IMR-90 (cell line): ENCODE measurements around the gene ANKRD44. TPM values are rescaled to one million over a fixed set of nuclear protein-coding genes. Genes with fewer than 3 reads are reported as not detected.

Experiments
- ATAC-seq: fragments of 200-7000 bp; cut with Tn5 transposase; 2 replicates; pipeline ENCODE4 v1.9.1; 2020; ENCODE audit warnings: low read depth, mild to moderate bottlenecking, moderate library complexity
- BruUV-seq: library from RNA; stranded (reverse); fragments of 400-500 nt; replicated peaks from 2 replicates; lab custom pipeline; 2021; lab: Mats Ljungman, UMichigan
- CTCF ChIA-PET: fragments of 300-600 bp; formaldehyde crosslinking; extraction: SDS; loops from one replicate; lab custom pipeline; 2021; ENCODE audit warnings: antibody characterized with exemption; lab: Yijun Ruan, JAX
- POLR2A ChIA-PET: fragments of 300-600 bp; sonication (Branson Sonifier 250); formaldehyde crosslinking; loops from one replicate; lab custom pipeline; 2022; ENCODE audit warnings: antibody characterized with exemption; ENCODE audit not compliant: unreplicated experiment; lab: Charles Lee
- DNase-seq: peaks from one replicate; pipeline ENCODE4 v3.0.0; 2013
- H2AFZ ChIP-seq: replicated peaks from 2 replicates; pipeline ENCODE3; 2013; ENCODE audit warnings: low read length, mild to moderate bottlenecking; ENCODE audit not compliant: poor library complexity
- H2AK5ac ChIP-seq: 2 replicates; pipeline ENCODE4 v1.6.1; 2013; ENCODE audit warnings: low read depth, low read length, inconsistent platforms
- H2AK9ac ChIP-seq: replicated peaks from 2 replicates; pipeline ENCODE3; 2013; ENCODE audit warnings: mild to moderate bottlenecking, low read depth, low read length, moderate library complexity; ENCODE audit not compliant: poor library complexity
- H2BK120ac ChIP-seq: 2 replicates; pipeline ENCODE4 v1.6.1; 2013; ENCODE audit warnings: low read depth, low read length, inconsistent platforms
- H2BK15ac ChIP-seq: 3 replicates; pipeline ENCODE4 v1.6.1; 2013; ENCODE audit warnings: low read depth, low read length, inconsistent platforms
- H2BK20ac ChIP-seq: 2 replicates; pipeline ENCODE4 v1.6.1; 2013; ENCODE audit warnings: low read depth, mild to moderate bottlenecking, inconsistent platforms, low read length, moderate library complexity
- H2BK5ac ChIP-seq: 2 replicates; pipeline ENCODE4 v1.6.1; 2013; ENCODE audit warnings: mild to moderate bottlenecking, low read depth, low read length, inconsistent platforms; ENCODE audit not compliant: poor library complexity, severe bottlenecking
- H3K14ac ChIP-seq: replicated peaks from 2 replicates; pipeline ENCODE4 v1.6.1; 2013; ENCODE audit warnings: low read depth, low read length, inconsistent platforms
- H3K18ac ChIP-seq: 2 replicates; pipeline ENCODE4 v1.6.1; 2013; ENCODE audit warnings: low read depth, low read length, control low read depth
- H3K23ac ChIP-seq: 2 replicates; pipeline ENCODE4 v1.6.1; 2013; ENCODE audit warnings: low read depth, low read length, inconsistent platforms
- H3K27ac ChIP-seq: 2 replicates; pipeline ENCODE4 v1.5.1; 2013; ENCODE audit warnings: mild to moderate bottlenecking, control low read depth, low read length; ENCODE audit not compliant: insufficient read depth
- H3K27me3 ChIP-seq: 2 replicates; pipeline ENCODE4 v1.6.1; 2013; ENCODE audit warnings: low read length; ENCODE audit not compliant: control insufficient read depth, insufficient read depth
- H3K36me3 ChIP-seq: 2 replicates; pipeline ENCODE4 v1.6.1; 2013; ENCODE audit warnings: low read length, mixed read lengths; ENCODE audit not compliant: control insufficient read depth, insufficient read depth
- H3K4ac ChIP-seq: 2 replicates; pipeline ENCODE4 v1.6.1; 2013; ENCODE audit warnings: low read depth, low read length, inconsistent platforms
- H3K4me1 ChIP-seq: 2 replicates; pipeline ENCODE4 v1.6.1; 2013; ENCODE audit warnings: low read length, mixed read lengths; ENCODE audit not compliant: control insufficient read depth, insufficient read depth
- H3K4me2 ChIP-seq: 2 replicates; pipeline ENCODE4 v1.6.1; 2013; ENCODE audit warnings: low read depth, mild to moderate bottlenecking, control low read depth, low read length, moderate library complexity
- H3K4me3 ChIP-seq: 2 replicates; pipeline ENCODE4 v1.5.1; 2013; ENCODE audit warnings: low read depth, mild to moderate bottlenecking, control low read depth, low read length, moderate library complexity; ENCODE audit not compliant: insufficient read depth
- H3K56ac ChIP-seq: 2 replicates; pipeline ENCODE4 v1.6.1; 2013; ENCODE audit warnings: low read length, inconsistent platforms; ENCODE audit not compliant: insufficient read depth; ENCODE audit errors: extremely low read depth
- H3K79me1 ChIP-seq, 2 experiments: 2 replicates each; pipeline ENCODE4 v1.6.1; 2013; ENCODE audit warnings: low read length in 2 of 2, inconsistent platforms in 1 of 2, low read depth in 1 of 2
- H3K9ac ChIP-seq: 2 replicates; pipeline ENCODE4 v1.6.1; 2013; ENCODE audit warnings: low read depth, low read length, control low read depth
- H3K9me1 ChIP-seq: 2 replicates; pipeline ENCODE4 v1.6.1; 2013; ENCODE audit warnings: low read length, inconsistent platforms; ENCODE audit not compliant: insufficient read depth
- H3K9me3 ChIP-seq: 2 replicates; pipeline ENCODE4 v1.6.1; 2013; ENCODE audit warnings: low read length; ENCODE audit not compliant: control insufficient read depth, insufficient read depth
- H4K20me1 ChIP-seq: 2 replicates; pipeline ENCODE4 v1.6.1; 2013; ENCODE audit warnings: low read length, inconsistent platforms; ENCODE audit not compliant: insufficient read depth
- H4K5ac ChIP-seq: 2 replicates; pipeline ENCODE4 v1.6.1; 2013; ENCODE audit warnings: mild to moderate bottlenecking, low read depth, low read length, control low read depth
- H4K8ac ChIP-seq, 2 experiments: 2 replicates each; pipeline ENCODE4 v1.6.1; 2013; ENCODE audit warnings: low read depth in 2 of 2, low read length in 2 of 2, control low read depth in 1 of 2, inconsistent platforms in 1 of 2
- H4K91ac ChIP-seq: 2 replicates; pipeline ENCODE4 v1.6.1; 2013; ENCODE audit warnings: low read depth, low read length, inconsistent platforms; ENCODE audit not compliant: insufficient read depth
- MXI1 ChIP-seq: IDR thresholded peaks from 2 replicates; pipeline ENCODE4 v1.6.1; 2012; ENCODE audit warnings: low read depth, mild to moderate bottlenecking, low read length, moderate library complexity, borderline replicate concordance
- NFE2L2 ChIP-seq: fragments of 150-350 bp; IDR thresholded peaks from 2 replicates; pipeline ENCODE4 v1.6.1; 2016; ENCODE audit warnings: low read depth, mild to moderate bottlenecking, low read length
- RCOR1 ChIP-seq: IDR thresholded peaks from 2 replicates; pipeline ENCODE4 v1.6.1; 2012; ENCODE audit warnings: mild to moderate bottlenecking, low read length, improper control_type of control experiment; ENCODE audit not compliant: insufficient replicate concordance
- SMC3 ChIP-seq: fragments of 150-350 bp; IDR thresholded peaks from 2 replicates; pipeline ENCODE4 v1.6.1; 2016; ENCODE audit warnings: low read depth, mild to moderate bottlenecking, antibody characterized with exemption, low read length, moderate library complexity
- WGBS, 2 experiments: methylation state at CpG; one replicate each; pipeline versions ENCODE4 v1.1.5 to v1.1.7; 2013; ENCODE audit warnings: missing lambda C conversion rate in 2 of 2; ENCODE audit not compliant: insufficient read length in 1 of 2; ENCODE audit errors: extremely low coverage in 2 of 2; 5-methylcytosine and 5-hydroxymethylcytosine counted together
- dilution Hi-C: fragments of 300-500 bp; cut with HindIII; formaldehyde crosslinking; loops from one replicate; pipeline ENCODE4 v1.14.3; 2018; ENCODE audit warnings: low sequenced_read_pairs; ENCODE audit not compliant: unreplicated experiment
- in situ Hi-C: fragments of 300-500 bp; cut with MboI; formaldehyde crosslinking; loops from 3 replicates; pipeline ENCODE4 v1.14.3; 2019; ENCODE audit warnings: low sequenced_read_pairs, inconsistent platforms, mixed read lengths
- intact Hi-C: fragments of 100-400 bp; cut with micrococcal nuclease; formaldehyde crosslinking; loops from 2 replicates; pipeline ENCODE4 v1.10.0; 2022
- polyA plus RNA-seq, 3 experiments: library from polyadenylated mRNA; depleted of rRNA; stranded (reverse); fragments of >200 nt; gene quantifications; 2 replicates each; pipeline ENCODE4 v1.2.3, GENCODE V29; 2012; ENCODE audit warnings: low replicate concordance in 1 of 3
- total RNA-seq: library from RNA; depleted of rRNA; stranded (reverse); fragments of >200 nt; gene quantifications from 2 replicates; pipeline ENCODE4 v1.2.3, GENCODE V29; 2012

ANKRD44 gene
- total and polyA plus RNA-seq, 2 of the 4 experiments (the other 2 are of a cell fraction), result 5.2 to 15.6 TPM

DNA sequence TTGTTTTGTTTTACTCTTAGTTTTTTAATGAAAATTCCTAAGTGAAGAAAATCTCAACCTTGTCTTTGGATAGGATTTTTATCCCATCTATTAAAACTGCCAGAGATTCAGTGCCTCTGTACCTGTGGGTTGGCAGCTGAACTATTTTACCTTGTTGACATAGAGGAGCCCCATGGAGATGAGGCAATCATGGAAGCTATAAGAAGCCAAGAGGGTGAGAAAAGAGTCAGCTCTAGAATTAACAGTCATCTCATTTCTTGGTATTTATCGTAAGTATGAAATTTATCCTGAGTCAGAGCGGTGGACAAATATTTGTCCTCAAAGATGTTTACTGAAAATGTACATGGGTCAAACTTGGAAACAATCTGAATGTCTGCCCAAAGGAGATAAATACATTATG is 348.3 kb downstream of the ANKRD44 start:
- Histone ChIP-seq H3K4me2 (no peak overlapping the region), H3K36me3 (no peaks in the 10 kb centered on the region), H4K5ac (no peak overlapping the region), H3K4me1 (no peaks in the 10 kb centered on the region), H4K20me1 (no peaks in the 10 kb centered on the region), H3K9ac (no peak overlapping the region), H3K4ac (no peak overlapping the region), H2BK15ac (no peak overlapping the region), H3K27me3 (no peaks in the 10 kb centered on the region), H3K4me3 (no peak overlapping the region), H3K23ac (no peak overlapping the region), H3K79me1 (no peaks in the 10 kb centered on the region), H2AFZ (no peak overlapping the region), H3K56ac (no peak overlapping the region), H3K18ac (no peak overlapping the region), H2BK120ac (no peak overlapping the region), H3K9me3 (no peaks in the 10 kb centered on the region), H3K14ac (no peak overlapping the region), H3K9me1 (peaks cover 2% of the 10 kb centered on the region; the same call in 1 of the 2 replicates), H2AK9ac (no peak overlapping the region), H4K91ac (no peak overlapping the region), H2BK5ac (no peak overlapping the region), H3K27ac (no peak overlapping the region), H2AK5ac (no peak overlapping the region), H4K8ac (no peak overlapping the region), H2BK20ac (no peak overlapping the region)
- intact Hi-C loops, result no loop called here
- in situ Hi-C loops, result no loop called here
- no peak for ATAC-seq
- 100% methylated on average over 1 of the region's 2 CpGs; no CpG with 5 or more reads in 1 of the 2 experiments for WGBS, 2 experiments
- TF ChIP-seq NFE2L2 (no peak), SMC3 (no peak), MXI1 (no peak), RCOR1 (no peak)
- CTCF ChIA-PET, result no interaction called here
- BruUV-seq, result no TSS peak
- dilution Hi-C loops, result no loop called here
- POLR2A ChIA-PET, result no interaction called here
- no peak for DNase-seq
